ENCODE results near the gene USP24.

Gene USP24

GRCh38 chr1:55144886-55145285, 70.3 kb downstream of the USP24 start:
- DNase-seq (ENCODE audit: low read depth): no peak
- no peak overlapping the region for H3K4me3 ChIP-seq (ENCODE audit: low read depth, low read length)
- TF ChIP-seq, protein P1, sequence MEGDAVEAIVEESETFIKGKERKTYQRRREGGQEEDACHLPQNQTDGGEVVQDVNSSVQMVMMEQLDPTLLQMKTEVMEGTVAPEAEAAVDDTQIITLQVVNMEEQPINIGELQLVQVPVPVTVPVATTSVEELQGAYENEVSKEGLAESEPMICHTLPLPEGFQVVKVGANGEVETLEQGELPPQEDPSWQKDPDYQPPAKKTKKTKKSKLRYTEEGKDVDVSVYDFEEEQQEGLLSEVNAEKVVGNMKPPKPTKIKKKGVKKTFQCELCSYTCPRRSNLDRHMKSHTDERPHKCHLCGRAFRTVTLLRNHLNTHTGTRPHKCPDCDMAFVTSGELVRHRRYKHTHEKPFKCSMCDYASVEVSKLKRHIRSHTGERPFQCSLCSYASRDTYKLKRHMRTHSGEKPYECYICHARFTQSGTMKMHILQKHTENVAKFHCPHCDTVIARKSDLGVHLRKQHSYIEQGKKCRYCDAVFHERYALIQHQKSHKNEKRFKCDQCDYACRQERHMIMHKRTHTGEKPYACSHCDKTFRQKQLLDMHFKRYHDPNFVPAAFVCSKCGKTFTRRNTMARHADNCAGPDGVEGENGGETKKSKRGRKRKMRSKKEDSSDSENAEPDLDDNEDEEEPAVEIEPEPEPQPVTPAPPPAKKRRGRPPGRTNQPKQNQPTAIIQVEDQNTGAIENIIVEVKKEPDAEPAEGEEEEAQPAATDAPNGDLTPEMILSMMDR (IDR thresholded peaks at IDR 0.05; ENCODE audit: low read depth, low read length, missing control alignments): no peak

GRCh38 chr1:55143684-55144083, 71.5 kb downstream of the USP24 start:
- DNase-seq (ENCODE audit: low read depth): no peak
- H3K4me3 ChIP-seq (ENCODE audit: low read depth, low read length): no peak overlapping the region
- TF ChIP-seq, protein P1 (IDR thresholded peaks at IDR 0.05; ENCODE audit: low read depth, low read length, missing control alignments): peak; percentile 33

DNA sequence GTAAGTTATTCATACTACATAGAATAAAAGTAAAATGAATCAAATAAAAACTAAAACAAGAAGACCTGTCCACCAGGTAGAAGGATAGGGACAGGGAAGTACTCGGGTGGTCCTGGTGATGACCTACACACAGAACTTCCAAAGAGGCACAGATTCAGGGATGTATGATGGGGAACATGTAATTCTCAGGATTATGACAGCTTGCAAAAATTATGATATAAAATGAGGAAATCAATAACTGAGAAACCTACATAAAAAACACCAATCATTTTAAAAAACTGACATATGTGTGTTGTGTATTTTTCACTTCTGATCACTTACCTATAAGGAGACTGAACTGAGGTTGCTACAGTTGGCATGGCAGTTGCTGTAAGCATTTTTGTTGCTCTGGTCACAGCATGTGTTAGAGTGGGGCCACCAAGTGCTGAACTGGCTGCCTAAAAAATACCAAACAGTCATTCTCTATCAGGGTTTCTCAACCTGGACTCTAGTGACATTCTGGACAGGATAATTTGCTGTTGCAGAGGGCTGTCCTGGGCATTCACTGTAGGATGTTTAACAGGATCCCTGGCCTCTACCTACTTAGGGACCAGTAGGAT, 73.8 kb downstream of the USP24 start:
- no peak for DNase-seq (ENCODE audit: low read depth)
- H3K4me3 ChIP-seq (ENCODE audit: low read depth, low read length): no peak overlapping the region
- TF ChIP-seq, protein P1 (IDR thresholded peaks at IDR 0.05; ENCODE audit: low read depth, low read length, missing control alignments): no peak

GRCh38 chr1:55140546-55140983, 74.6 kb downstream of the USP24 start:
- peak; percentile 37 for DNase-seq (ENCODE audit: low read depth)
- TF ChIP-seq, protein P1 (IDR thresholded peaks at IDR 0.05; ENCODE audit: low read depth, low read length, missing control alignments): peak; percentile 75

DNA sequence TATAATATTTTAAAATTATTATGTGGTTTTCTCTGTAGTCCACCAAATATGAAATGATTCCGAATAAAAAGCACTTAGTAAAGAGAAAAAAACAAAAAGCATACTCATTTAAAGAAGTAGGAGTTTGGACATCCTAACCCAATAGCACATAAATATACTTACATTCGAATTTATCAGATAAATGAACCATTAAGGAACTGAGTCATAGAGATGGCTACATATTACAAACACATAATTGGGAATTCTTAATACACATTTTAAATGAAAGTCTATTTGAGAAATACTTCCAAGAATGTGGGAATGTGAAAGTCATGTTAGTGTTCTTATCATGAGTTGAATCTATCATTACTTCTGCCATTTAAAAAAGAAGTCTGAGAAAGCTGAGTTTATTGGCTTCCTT, 75.0 kb downstream of the USP24 start:
- no peak for DNase-seq (ENCODE audit: low read depth)
- H3K4me3 ChIP-seq (ENCODE audit: low read depth, low read length): no peak overlapping the region
- TF ChIP-seq, protein P1 (IDR thresholded peaks at IDR 0.05; ENCODE audit: low read depth, low read length, missing control alignments): no peak

More at GRCh38 chr1:55140546-55140983, 74.6 kb downstream of the USP24 start:
- no peak overlapping the region for H3K4me3 ChIP-seq (ENCODE audit: low read depth, low read length)

DNA sequence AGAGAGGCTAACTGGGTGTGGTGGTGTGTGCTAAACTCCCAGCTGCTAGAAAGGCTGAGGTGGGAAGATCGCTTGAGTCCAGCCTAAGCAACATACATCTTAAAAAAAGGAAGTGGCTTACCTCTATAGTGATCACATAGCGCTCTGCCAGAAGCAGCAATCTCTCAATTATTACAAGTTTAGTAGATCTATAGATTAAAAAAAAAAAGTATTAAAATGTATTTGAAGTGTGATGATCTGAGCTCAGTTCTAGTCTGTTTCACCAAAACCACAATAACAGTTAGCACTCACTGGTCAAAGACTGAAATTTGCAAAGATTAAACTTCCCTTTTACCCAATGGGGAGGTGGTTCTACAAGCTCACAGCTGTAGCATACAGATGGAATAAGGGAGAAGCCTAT, 76.3 kb downstream of the USP24 start:
- no peak for DNase-seq (ENCODE audit: low read depth)
- TF ChIP-seq, protein P1 (IDR thresholded peaks at IDR 0.05; ENCODE audit: low read depth, low read length, missing control alignments): no peak
- H3K4me3 ChIP-seq (ENCODE audit: low read depth, low read length): no peak overlapping the region

- TF ChIP-seq, protein P1 (IDR thresholded peaks at IDR 0.05; ENCODE audit: low read depth, low read length, missing control alignments): no peak
- no peak for DNase-seq (ENCODE audit: low read depth)
Measured at GRCh38 chr1:55134152-55134808, 80.9 kb downstream of the USP24 start.

More at GRCh38 chr1:55134152-55134808, 80.9 kb downstream of the USP24 start:
- no peak overlapping the region for H3K4me3 ChIP-seq (ENCODE audit: low read depth, low read length)

Data from GM12864 (cell line).